GM12891 (cell line): ENCODE results near the gene PAK4.

ENCODE experiments used
- POLR2A ChIP-seq: IDR thresholded peaks from 2 replicates; pipeline ENCODE4 v1.6.1; 2011; ENCODE audit warnings: low read depth, low read length, control low read depth
- POLR2AphosphoS5 ChIP-seq: IDR thresholded peaks from 2 replicates; pipeline ENCODE4 v1.6.1; 2011; ENCODE audit warnings: low read depth, low read length, control low read depth
- TAF1 ChIP-seq: IDR thresholded peaks from 2 replicates; pipeline ENCODE4 v1.6.1; 2011; ENCODE audit warnings: low read depth, low read length, control low read depth

- no peak for TF ChIP-seq POLR2A
- no peak for TF ChIP-seq TAF1
- TF ChIP-seq POLR2AphosphoS5: no peak
Observed at GRCh38 chr19:39086386-39086785, 39.2 kb upstream of the PAK4 start.
